Endothelial cell (in vitro differentiated cells): ENCODE data around the gene MPC1L. TPM values are rescaled to one million over a fixed set of nuclear protein-coding genes. Genes with fewer than 3 reads are reported as not detected.
"Not testable (repeated sequence)": the region's sequence is repeated elsewhere in the genome, so short reads cannot be mapped to it uniquely, and the experiment has no call there.

Experiments used
- DNase-seq: peaks from one replicate; pipeline ENCODE4 v3.0.0; 2021; ENCODE audit warnings: low spot score
- H3K27ac Mint-ChIP-seq: one replicate; pipeline ENCODE4 v1.8.0; 2021; ENCODE audit warnings: mixed read lengths, inconsistent platforms; ENCODE audit not compliant: unreplicated experiment
- H3K27me3 Mint-ChIP-seq: one replicate; pipeline ENCODE4 v1.8.0; 2021; ENCODE audit warnings: mild to moderate bottlenecking, moderate library complexity, mixed read lengths, inconsistent platforms; ENCODE audit not compliant: unreplicated experiment
- H3K36me3 Mint-ChIP-seq: one replicate; pipeline ENCODE4 v1.8.0; 2021; ENCODE audit warnings: mild to moderate bottlenecking, low read depth, mixed read lengths, inconsistent platforms; ENCODE audit not compliant: unreplicated experiment
- H3K4me1 Mint-ChIP-seq: one replicate; pipeline ENCODE4 v1.8.0; 2021; ENCODE audit warnings: mild to moderate bottlenecking, mixed read lengths, inconsistent platforms; ENCODE audit not compliant: unreplicated experiment
- H3K4me3 Mint-ChIP-seq: one replicate; pipeline ENCODE4 v1.8.0; 2021; ENCODE audit warnings: mild to moderate bottlenecking, mixed read lengths, inconsistent platforms; ENCODE audit not compliant: unreplicated experiment
- H3K9me3 Mint-ChIP-seq: one replicate; pipeline ENCODE4 v1.8.0; 2021; ENCODE audit warnings: mixed read lengths, inconsistent platforms; ENCODE audit not compliant: unreplicated experiment
- CTCF ChIP-seq: fragments of 200-600 bp; sonication (generic); IDR thresholded peaks from one replicate; pipeline ENCODE4 v1.5.0; 2021; ENCODE audit warnings: antibody characterized with exemption; ENCODE audit not compliant: unreplicated experiment
- total RNA-seq: library from RNA; stranded (reverse); fragmentation: NEBNext Ultra II Directional; extraction: Animal tissue kit (Norgen Biotek cat#: 25700); gene quantifications from one replicate; pipeline ENCODE4 v1.2.1, GENCODE V29; 2021; ENCODE audit not compliant: unreplicated experiment

Gene MPC1L
- total RNA-seq, 1 donor from 2014 or later = not detected

- no peak overlapping the region for H3K4me3 Mint-ChIP-seq
- no peak overlapping the region for H3K27ac Mint-ChIP-seq
- H3K36me3 Mint-ChIP-seq = no peaks in the 10 kb centered on the region
- peaks cover 4% of the 10 kb centered on the region for H3K4me1 Mint-ChIP-seq
- DNase-seq = no peak
- TF ChIP-seq CTCF = no peak
- H3K9me3 Mint-ChIP-seq = no peaks in the 10 kb centered on the region
- H3K27me3 Mint-ChIP-seq = peaks cover 2% of the 10 kb centered on the region
These were observed 40.4 kb upstream of the MPC1L start for GRCh38 chrX:40582811-40583210.

- not testable (repeated sequence) for H3K4me3 Mint-ChIP-seq, H3K9me3 Mint-ChIP-seq, H3K27ac Mint-ChIP-seq, H3K4me1 Mint-ChIP-seq, H3K27me3 Mint-ChIP-seq, H3K36me3 Mint-ChIP-seq, DNase-seq
These were observed 35.6 kb upstream of the MPC1L start for GRCh38 chrX:40587623-40588022.

GRCh38 chrX:40589616-40590321, 33.5 kb upstream of the MPC1L start:
- H3K36me3 Mint-ChIP-seq, H3K4me3 Mint-ChIP-seq, H3K9me3 Mint-ChIP-seq, H3K27ac Mint-ChIP-seq, H3K27me3 Mint-ChIP-seq, H3K4me1 Mint-ChIP-seq, DNase-seq: not testable (repeated sequence)

GRCh38 chrX:40603446-40603845, 19.8 kb upstream of the MPC1L start:
- no peak for DNase-seq
- TF ChIP-seq CTCF = no peak
- Mint-ChIP-seq H3K36me3 (peaks cover 4% of the 10 kb centered on the region), H3K9me3 (no peaks in the 10 kb centered on the region), H3K27me3 (no peaks in the 10 kb centered on the region), H3K27ac (no peak overlapping the region), H3K4me1 (no peaks in the 10 kb centered on the region), H3K4me3 (no peak overlapping the region)

- no peak for TF ChIP-seq CTCF
- H3K27ac Mint-ChIP-seq = no peak overlapping the region
- H3K4me1 Mint-ChIP-seq = no peaks in the 10 kb centered on the region
- no peak for DNase-seq
- no peaks in the 10 kb centered on the region for H3K27me3 Mint-ChIP-seq
- peaks cover 4% of the 10 kb centered on the region for H3K36me3 Mint-ChIP-seq
- H3K9me3 Mint-ChIP-seq = no peaks in the 10 kb centered on the region
- no peak overlapping the region for H3K4me3 Mint-ChIP-seq
These were observed 15.8 kb upstream of the MPC1L start for GRCh38 chrX:40607381-40607780.

- TF ChIP-seq CTCF = no peak
- H3K9me3 Mint-ChIP-seq = no peaks in the 10 kb centered on the region
- no peak for DNase-seq
These were observed 10.7 kb upstream of the MPC1L start for GRCh38 chrX:40612511-40612910.

More at GRCh38 chrX:40612511-40612910, 10.7 kb upstream of the MPC1L start:
- H3K36me3 Mint-ChIP-seq = no peaks in the 10 kb centered on the region
- no peak overlapping the region for H3K27ac Mint-ChIP-seq
- H3K27me3 Mint-ChIP-seq = no peaks in the 10 kb centered on the region
- H3K4me1 Mint-ChIP-seq = no peaks in the 10 kb centered on the region
- H3K4me3 Mint-ChIP-seq = no peak overlapping the region
